Right renal pelvis (tissue), 4 donors: ENCODE data around the gene RPS19. TPM values are rescaled to one million over a fixed set of nuclear protein-coding genes. Genes with fewer than 3 reads are reported as not detected.
"Not testable (repeated sequence)": the region's sequence is repeated elsewhere in the genome, so short reads cannot be mapped to it uniquely, and the experiment has no call there.

Experiments
- DNase-seq, 4 donors: peaks; one replicate each; pipeline ENCODE4 v3.0.0-alpha.2; 2013; ENCODE audit warnings: low read depth in 4 of 4, low spot score in 3 of 4, missing footprints in 1 of 4
- polyA plus RNA-seq, 4 donors: library from polyadenylated mRNA; unstranded; fragments of 120-200 nt; gene quantifications; one replicate each; pipeline ENCODE4 v1.2.1, GENCODE V29; 2013; ENCODE audit not compliant: insufficient read length in 4 of 4

Gene RPS19
- polyA plus RNA-seq, 4 donors = 1,099 to 1,885 (median 1,269) TPM

DNA sequence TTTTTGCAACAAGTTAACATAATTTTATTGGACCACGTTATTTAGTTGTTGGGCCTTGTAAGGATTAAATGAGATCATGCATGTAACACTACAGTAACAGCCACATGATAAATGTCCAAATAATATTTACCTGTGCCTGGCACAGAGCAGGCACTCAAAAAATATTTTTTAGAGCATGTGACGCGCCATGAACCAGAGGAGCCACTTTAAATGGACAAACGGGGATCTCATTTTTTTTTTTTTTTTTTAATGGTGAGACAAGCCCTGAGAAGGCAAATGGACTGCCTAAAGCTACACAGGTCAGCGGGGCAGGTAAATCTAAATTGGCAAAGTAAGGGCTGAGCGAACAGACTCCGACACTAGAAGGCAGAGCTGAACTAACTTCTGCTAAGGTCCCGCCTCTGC is 840 bp upstream of the RPS19 start:
- no peak for DNase-seq

DNA sequence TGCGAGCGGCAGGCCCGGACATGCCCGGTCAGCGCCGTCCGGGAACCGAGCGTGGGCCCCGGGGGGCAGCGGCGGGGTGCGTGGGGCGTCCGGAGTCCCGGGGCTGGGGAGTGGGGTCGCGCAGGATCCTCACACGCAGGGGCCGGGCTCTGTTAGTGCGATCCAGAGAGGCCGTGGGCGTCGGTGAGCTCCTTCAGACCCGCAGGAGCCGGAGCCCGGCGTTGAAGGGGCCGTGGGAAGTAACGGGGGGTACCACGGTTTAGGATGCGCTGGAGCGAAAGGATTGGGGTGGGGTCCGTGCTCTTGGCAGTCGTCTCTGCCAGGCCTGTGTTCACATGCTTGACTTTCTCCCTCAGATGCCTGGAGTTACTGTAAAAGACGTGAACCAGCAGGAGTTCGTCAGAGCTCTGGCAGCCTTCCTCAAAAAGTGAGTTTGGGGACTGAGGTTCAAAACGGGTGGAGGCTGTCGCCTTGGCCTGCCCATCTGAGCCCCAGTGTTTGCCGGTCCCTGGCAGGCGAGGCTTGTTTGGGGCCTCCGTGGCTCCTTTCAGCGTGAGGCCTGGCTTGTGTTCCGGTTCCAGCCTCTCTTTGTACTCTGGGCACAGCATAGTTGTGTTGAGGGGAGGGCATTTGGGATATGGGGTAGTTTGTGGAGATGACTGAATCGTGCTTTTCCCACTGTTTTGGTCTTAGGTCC is 512 bp downstream of the RPS19 start:
- DNase-seq = no peak

- no peak for DNase-seq
Measured at GRCh38 chr19:41861116-41861768, 1.2 kb downstream of the RPS19 start.

DNA sequence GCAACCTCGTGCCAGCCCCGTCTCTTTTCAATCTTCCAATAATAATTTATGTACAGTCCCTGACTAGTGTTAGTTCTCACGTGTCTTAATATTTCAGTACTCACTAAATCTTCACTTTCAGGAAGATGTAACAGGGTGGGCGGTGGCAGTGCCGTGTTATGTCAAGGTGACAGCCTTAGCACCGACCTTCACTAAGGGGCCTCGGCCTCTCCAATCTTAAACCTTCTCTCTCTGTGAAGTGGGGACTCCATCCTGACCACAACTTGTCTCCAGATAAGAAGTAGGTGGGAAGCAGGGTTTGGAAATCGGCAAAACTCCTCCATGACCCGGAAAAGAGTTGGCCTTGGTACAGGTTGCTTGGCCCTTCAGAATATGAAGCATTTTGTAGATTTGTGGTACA is 1.8 kb downstream of the RPS19 start:
- DNase-seq = no peak

DNA sequence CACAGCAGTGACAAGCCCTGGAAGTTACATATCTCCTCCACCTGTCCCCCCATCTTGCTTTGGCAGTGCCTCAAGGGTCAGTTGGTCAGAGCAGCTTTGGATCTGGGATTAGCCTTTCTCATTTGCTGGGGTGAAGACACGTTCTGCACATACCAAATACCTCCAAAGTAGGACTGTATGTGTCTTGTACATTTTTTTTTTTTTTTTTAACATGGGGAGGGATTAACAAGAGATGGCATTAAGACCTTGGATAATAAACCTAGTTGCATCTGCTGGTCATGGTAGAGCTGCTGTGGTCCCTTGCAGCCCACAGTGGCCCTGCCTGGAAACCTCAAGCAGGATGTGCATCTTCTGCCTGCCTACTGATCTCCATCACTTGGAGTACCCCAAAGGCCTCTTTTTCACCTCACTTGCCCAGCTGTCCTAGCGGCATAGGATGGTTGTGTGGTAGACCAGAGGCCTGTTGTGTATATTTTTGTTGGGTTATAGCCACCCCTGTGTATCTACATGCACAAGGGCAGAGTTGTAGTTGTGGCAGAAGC is 2.5 kb downstream of the RPS19 start:
- no peak for DNase-seq

DNA sequence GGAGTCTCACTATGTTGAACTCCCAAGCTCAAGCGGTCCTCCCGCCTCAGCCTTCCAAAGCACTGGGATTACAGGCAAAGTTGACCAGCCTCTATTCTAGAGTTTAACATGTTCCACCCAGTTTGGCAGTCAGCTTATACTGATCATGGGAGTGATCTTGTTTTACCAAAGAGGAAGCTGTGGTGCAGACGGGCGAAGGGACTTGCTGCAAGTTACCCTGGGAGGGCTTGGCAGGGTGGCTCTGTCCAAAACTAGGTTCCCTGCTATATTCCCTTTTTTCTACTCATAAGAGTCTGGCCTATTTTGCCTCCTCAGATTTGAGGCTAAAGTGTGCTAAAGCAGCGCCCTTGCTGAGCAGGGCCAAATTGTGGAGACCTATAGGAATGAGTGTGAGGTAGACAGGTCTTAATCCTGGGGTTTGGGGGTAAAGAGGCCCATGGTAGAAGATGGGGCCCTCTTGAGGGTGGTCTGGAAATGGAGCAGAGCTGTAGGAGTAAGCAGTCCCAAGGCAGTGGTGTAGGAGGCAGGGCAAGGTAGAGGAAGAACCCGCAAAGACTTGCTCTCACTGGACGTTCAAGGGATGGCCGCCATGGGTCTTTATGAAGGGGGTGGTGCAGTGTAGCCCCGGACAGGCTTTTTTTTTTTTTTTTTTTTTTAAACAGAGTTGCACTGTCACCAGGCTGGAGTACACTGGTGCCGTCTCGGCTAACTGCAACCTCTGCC is 3.3 kb downstream of the RPS19 start:
- no peak for DNase-seq

- no peak for DNase-seq
Measured at GRCh38 chr19:41864374-41864773, 4.3 kb downstream of the RPS19 start.

- no peak for DNase-seq
Measured at GRCh38 chr19:41866284-41866683, 6.2 kb downstream of the RPS19 start.

GRCh38 chr19:41868120-41868988 is 8.3 kb downstream of the RPS19 start:
- DNase-seq = no peak

DNA sequence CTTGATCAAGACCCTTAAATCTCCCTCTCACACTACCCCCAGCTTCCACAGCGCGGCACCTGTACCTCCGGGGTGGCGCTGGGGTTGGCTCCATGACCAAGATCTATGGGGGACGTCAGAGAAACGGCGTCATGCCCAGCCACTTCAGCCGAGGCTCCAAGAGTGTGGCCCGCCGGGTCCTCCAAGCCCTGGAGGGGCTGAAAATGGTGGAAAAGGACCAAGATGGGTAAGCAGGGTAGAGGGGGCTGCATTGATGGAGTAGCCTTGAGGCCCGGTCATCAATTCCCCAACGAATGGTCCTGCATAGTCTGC is 8.9 kb downstream of the RPS19 start:
- DNase-seq = no peak

DNA sequence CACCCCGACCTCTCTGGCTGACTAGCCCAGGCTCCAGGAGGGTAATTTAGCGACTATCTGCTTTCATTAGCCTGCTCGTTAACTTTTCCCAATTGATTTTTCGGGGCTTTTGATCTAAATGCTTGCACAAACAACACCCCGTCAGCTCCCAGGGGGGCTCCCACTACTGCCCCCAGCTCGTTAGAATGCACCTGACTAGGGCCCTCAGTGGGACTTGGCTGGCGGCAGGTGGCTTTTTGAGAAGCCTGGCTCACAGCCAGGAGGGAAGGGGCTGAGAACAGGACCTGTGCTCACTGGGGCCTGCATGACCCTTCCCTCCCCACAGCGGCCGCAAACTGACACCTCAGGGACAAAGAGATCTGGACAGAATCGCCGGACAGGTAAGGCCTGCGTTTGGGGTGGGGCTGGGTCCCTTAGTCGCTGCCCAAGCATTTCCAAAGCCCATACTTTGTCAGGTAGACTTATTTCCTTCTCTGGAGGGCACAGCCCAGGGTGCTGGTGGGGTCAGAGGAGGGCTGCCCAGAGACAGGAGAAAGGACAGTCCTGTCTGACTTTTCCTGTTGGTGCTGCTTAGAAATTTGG is 9.4 kb downstream of the RPS19 start:
- no peak for DNase-seq

- no peak for DNase-seq
Measured at GRCh38 chr19:41870401-41870873, 10.4 kb downstream of the RPS19 start.

DNA sequence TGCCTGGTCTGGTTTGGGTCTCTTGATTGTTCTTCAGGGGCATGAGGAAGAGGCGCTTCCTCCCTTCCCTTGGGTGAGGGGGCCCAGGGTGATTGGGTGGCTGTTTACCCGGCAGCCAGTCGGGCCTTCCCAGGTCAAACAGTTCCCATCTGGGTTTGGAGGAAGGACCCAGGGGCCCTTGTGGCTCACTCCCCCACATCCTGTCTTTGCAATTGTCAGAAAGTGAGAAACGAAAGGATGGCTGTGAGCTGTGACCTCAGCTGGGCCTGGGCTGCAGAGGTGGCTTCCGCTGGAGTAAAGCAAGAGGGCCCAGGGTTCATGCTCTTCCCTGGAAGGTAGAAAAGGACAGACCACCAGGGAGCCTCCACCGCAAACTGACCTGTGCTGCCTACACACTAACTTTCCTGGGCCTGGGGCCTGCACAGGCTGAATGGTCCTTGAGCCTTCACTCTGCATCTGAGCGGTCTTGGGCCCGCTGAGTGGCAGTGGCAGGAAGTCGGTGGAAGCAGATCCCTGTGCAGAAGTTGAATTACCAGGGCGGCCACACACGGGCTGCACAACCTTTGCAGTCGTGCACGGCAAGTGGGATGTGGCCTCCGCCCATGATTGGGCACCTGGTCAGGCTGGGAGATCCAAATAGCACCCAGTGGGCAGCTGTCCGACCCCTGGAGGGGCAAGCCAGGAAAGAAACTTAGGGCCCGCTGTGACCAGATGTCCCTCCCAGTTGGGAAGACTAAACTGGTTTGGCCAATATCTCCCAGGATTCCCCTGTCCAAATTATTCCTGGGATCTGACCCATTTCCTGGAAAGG is 11.7 kb downstream of the RPS19 start:
- DNase-seq = no peak

GRCh38 chr19:41872384-41872774 is 12.3 kb downstream of the RPS19 start:
- no peak for DNase-seq

- DNase-seq = peak in 1 of 4 donors; percentile 42
Measured at GRCh38 chr19:41872775-41873647, 13.0 kb downstream of the RPS19 start.

DNA sequence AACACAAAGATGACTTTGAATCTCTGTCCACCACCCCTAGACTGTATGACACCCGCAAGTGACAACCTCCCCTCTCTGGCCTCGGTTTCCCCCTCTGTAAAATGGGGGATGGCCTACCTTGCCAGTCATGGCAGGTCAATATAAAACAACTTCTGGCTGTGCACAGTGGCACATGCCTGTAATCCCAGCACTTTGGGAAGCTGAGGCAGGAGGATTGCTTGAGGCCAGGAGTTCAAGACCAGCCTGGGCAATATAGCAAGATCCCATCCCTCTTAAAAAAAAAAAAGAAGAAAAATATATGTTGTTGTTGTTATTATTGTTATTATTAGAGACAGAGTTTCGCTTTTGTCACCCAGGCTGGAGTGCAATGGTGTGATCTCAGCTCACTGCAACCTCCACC is 15.9 kb downstream of the RPS19 start:
- DNase-seq = not testable (repeated sequence)

GRCh38 chr19:41876847-41877832 is 17.1 kb downstream of the RPS19 start, which contains the start of gene CD79A:
TSS of gene CD79A (plus strand) at chr19:41877279. CDS start at chr19:41877305, 26 bp downstream.
- DNase-seq = no peak
